ENCODE results near the gene ADAMTS16.

GRCh38 chr5:5252106-5252505, 112.0 kb downstream of the ADAMTS16 start:
- TF ChIP-seq CTCF (conservative IDR thresholded peaks at IDR 0.05; ENCODE audit: low read depth, low read length) (no peak), EZH2 (IDR thresholded peaks at IDR 0.05; ENCODE audit: borderline replicate concordance, low read depth, low read length, poor library complexity, severe bottlenecking) (no peak)
